Measurements from ENCODE around the gene POMT2.

DNA sequence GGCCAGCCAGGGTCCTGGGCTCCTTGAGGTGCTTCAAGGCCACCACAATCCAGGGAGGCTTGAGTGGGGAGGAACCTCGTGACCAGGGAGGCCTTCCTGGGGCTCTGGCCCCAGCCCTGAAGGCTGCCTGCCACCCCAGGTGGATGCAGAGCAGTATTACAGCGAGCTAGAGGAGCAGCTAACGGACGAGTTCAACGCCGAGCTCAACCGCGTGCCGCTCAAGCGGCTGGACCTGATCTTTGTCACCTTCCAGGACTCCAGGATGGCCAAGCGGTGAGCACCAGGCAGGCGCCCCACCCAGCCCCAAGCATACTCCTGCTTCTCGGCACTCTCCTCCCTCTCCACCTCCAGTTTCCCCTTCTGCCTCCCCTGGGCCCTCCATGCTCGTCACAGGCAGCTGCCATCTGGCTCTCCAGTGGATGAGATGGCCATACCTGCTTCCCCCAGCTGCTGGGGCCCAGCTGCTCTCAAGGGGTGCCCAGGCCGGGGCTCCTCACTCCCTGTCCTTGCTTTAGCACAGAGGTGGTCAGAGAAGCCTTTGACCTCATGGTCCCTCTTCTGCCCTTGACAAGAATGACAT lies 80.3 kb downstream of the POMT2 start:
- TF ChIP-seq CTCF (IDR thresholded peaks at IDR 0.05) = no peak
- no peak for TF ChIP-seq POLR2A (IDR thresholded peaks at IDR 0.05)
